ENCODE data around the gene TTLL11. TPM values are rescaled to one million over a fixed set of nuclear protein-coding genes. Genes with fewer than 3 reads are reported as not detected.

The TTLL11 gene
- total RNA-seq, 1 donor from 2014 or later: 10.9 TPM

DNA sequence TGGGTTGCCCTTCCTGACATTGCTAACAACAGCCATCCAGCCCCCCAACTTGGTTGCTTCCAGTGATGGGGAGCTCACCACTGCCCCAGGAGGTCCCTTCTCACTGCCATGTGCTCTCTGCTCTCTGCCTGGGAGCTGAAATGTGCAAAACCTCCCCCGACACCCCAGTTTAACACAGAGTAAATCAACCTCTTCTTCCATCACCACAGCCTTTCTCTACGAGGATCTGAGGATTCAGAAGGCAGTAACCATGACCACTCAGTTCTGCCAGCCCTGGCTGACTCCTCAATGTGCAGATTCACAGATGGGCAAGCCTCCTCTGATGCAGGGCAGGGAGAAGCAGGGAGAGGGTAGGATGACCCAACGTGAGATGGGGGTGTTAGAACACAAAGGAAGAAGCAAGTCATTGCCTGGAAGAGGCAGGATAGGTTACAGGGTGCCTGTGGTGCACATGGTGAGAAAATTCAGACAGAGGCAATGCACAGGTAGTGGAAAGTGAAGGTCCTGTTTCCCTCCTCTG, 256.7 kb downstream of the TTLL11 start:
- DNase-seq (ENCODE audit: low spot score): peak; percentile 6

DNA sequence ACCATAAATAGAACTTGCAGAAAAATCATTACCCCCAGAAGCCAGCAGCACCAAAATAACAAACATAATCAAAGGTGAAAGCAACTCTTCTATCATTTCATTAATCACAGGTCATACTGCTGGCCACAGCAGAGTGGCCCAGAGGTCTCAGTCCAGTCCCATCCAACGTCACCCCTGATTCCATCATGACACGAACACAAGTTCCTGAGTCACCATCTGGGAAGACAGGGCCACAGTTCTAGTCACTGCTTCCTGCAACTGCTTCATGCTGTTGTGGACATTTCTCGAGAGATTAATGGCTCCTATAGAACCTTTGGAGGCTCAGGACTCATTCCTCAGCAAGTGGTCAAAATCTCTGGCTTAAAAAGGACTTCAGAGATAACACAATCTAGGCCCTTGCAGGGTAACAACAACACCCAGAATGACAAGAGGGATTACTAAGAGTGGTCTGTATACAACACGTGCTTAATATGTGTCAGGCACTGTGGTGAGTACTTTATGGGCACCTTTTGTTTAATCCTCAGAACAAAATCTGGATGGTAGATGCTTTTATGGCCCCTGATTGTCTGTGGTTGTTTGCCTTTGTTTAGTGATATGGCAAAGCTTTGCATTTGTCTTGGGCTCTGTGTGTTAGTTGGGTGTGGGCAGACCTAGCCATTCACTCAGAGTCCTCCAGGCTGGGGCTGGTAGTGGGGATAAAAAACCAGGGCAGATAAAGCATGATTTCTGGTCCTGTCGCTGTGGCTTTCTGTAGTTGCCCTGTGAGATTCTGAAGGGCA, 257.3 kb downstream of the TTLL11 start:
- DNase-seq (ENCODE audit: low spot score): peak; percentile 9

DNA sequence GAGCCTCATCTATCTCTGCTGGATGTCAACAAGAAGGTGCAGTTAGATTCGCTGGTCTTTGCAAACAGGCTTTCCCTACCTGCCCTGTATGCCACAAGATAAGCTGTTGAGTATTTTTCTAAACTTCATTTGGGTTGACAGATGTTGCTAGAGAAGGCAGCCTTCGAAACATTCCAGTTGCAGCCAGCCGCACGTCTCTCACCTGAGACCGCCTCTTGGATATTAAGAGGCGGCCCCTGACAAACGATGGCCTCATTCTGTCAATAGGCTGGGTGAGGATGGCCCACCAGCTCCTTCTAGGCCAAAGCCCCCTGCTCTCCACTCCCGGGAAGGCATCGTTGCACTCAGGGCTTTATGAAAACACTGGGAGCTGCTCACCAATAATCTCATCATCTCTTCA, 260.0 kb downstream of the TTLL11 start:
- DNase-seq (ENCODE audit: low spot score): no peak

DNA sequence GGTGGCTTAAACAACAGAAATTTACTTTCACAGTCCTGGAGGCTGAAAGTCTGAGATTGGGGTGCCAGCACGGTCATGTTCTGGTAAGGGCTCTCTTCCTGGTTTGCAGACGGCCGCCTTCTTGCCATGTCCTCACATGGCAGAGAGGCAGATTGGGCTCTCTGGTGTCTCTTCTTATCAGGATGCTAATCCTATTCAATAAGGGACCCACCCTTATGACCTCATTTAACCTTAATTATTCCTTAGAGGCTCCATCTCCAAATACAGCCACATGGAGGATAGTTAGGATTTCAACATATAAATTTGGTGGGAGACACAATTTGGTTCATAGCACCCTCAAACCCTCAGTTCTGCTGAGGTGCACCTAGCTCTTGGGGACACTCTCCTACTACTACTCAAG, 261.2 kb downstream of the TTLL11 start:
- DNase-seq (ENCODE audit: low spot score): no peak

DNA sequence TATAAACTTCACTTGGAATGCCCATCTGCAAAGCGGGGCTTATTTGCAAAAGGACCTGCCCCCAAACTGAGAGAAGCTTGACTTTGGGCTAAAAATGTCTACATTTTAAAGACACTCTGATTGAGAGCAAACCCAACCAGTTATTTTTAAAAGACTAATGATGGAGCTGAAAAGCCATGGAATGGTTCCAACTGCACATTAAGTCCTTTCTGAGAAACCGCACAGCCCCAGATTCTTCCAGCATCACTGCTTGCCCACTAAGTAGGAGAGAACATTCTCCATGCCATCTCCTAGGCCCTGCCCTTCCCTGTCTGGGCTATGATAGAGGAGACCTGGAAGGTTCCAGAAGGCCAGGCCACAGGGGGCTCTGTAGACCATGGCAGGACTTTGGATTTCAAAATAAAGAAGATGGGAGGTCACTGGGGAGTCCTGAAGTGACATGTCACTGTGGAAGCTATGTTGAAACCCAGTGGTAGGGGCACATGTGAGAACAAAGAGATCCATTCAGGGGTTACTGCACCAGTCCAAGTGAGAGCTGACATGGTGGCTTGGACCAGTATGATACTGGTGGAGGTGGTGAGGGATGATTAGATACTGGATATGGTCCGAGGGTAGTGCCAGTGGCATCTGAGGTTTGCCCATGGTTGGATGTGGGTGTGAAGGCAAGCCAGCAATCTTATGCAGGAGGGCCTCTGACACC, 262.5 kb downstream of the TTLL11 start:
- DNase-seq (ENCODE audit: low spot score): no peak

DNA sequence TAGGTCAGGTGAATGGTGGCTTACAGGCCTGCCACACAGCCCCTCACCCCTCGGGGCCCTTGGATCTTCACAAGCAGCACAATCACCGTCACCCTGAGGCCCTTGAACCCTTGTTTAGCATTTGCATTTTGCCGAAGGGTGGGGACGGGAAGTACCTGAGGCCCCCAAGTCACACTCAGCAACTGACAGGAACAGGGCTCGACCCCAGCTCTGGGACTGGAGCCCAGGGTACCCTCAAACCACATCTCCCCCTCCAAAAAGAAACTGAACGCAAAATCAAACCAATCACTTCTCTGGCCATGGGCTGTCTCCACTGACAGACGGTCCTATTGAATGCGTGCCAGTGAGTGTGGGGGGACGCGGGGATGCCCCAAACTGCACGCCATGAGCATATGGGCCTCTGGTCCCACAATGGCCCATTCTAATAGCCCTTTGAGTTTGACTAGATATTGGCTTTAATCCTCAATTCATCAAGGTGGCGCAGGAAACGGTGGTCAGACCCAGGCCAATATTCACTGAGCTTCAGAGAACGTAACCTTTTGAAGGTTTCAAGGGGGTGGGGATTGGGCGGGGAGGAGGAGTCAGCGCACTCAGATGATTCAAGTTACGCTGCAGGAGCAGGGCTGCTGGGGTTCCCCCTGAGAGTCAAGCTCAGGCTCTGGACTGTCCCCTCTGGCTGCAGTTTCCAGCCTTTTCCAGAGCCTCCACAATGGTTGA, 265.7 kb downstream of the TTLL11 start:
- DNase-seq (ENCODE audit: low spot score): peak; percentile 36

DNA sequence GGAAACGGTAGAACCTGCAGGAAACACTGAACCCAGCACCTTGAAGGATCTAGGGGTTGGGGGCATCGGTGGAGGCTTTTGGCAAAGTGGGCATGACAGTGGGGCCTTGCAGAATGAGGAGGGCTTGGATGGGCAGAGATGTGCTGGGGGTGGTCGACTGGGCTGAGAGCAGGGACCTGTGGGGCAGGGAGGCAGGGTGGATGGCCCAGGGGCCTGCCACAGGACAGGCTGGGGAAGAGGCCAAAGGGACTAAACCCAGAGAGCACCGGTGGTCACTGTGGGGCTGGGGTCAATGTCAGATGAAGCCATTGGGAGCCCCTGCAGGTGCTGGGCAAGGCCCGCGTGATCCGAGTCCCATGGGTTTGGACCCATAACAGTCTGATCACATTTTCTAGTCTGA, 266.4 kb downstream of the TTLL11 start:
- DNase-seq (ENCODE audit: low spot score): peak; percentile 30

DNA sequence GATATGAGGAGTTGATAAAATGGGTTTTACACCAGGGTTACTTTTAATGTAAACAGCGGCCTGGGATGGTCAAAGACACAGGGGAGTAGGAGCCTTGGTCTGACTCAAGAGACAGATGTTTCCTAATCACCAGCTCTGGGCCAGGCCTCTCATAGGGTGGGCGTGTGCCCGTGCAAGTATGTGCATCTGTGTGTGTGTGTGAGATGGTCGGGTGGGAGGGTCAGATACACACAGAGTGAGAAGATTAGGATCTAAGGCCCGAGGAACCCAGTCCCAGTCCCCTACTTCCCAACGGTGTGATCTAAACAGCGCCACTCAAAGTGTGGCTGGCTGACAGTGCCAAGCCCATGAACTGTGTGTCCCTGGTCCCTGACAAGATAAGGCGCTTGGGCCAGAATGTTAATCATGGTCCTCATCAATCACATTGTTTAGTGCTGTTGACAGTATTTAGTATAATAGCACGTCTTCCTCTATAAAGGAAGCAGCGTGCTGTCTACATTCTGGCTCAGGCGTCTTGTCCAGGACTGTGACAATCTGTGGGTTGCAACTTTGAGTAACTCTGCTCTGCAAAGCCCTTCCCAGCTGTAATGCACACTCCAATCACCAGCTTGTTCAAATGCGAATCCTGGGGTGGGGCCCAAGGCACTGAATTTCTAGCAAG, 267.9 kb downstream of the TTLL11 start:
- peak; percentile 41 for DNase-seq (ENCODE audit: low spot score)

DNA sequence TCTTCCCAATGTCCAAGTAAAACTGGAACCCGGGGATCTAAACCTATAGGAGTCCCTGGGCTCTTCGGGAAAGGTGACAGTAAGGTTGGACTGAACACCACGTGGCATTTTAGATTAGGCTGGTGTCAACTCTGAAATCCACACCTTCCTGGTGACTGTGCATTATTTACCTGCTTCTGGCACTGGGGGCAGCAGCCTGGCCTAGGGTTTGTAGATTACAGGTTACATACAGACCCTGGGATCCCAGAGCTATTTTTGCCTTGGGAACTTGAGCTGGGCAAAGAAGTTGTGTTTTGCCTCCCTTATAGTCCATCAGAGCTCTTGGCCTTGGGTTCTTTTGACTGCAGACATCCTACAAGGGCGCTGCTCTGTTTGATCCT, 268.5 kb downstream of the TTLL11 start:
- no peak for DNase-seq (ENCODE audit: low spot score)

DNA sequence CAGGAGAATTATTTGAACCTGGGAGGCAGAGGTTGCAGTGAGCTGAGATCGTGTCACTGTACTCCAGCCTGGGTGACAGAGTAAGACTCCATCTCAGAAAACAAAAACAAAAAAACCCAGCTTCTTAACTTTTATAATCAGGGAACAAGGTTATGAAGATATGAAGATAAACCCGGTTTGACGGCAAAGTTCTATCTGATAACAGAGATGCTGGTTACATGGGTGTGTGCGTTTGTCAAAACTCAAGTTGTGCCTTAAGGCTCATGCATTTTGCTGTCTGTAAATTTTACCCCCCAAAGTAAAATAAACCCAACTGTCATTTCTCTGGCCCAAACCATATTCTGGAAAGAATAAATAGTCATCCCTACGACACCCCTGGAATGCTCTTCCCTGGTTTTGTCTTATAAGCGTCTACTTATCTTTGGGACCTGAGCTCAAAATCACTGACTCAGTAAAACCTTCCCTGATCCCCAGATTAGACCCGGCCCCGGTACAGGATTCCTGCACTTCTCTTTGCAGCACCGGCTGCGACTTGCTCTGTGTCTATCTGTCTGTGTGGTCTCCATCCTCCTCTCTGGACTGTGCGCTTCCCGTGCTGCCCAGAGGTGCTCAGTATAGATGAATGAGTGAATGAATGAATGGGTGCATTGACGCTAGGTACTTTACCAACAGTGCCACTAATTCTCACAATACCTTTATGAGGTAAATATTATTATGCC, 269.5 kb downstream of the TTLL11 start:
- DNase-seq (ENCODE audit: low spot score): peak; percentile 25

DNA sequence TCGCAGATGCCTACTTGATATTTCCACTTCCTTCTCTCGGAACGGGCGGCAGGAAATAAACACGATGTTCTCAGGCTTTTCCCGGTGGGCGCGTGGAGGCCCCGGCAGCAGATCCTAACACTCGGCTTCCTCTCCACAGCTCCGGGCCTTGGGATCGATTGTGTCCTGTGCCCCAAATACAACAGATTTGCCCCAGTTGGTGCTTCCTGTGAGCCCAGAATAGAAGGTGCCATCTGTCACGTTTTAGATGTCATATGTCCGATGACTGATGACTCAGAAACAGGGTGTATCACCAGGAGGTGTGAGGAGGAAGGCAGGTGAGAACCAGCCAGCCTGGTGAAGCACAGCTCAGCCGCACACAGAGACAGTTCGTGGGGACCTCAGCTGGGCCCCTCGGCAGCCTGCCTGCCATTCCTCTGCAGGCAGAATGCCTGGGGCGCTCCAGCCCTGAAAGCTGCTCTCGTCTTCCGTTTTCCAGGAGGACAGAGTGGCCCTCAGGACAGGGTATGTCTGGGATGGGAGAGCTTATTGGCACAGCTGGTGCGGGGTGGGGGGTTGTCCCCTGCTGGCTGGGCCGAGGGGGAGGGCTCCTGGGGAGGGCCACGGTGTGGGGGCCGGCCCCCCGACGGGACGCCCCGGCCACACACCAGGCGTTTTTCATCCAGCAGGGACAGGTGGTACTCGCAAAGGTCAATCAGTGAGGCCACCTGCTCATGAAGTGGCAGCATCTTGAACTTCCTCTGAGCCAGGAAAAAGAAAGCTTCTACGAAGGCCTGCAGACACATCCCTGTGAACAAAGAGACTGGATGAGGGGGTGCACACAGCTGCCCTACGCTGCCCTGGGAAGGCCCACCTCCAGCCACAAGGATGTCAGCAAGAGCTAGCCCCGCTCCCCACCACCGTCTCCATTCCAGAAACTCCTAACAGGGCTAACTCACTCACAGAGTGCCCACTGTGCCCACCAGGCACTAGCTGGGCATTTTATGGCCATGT, 270.7 kb downstream of the TTLL11 start:
- DNase-seq (ENCODE audit: low spot score): peak; percentile 38

DNA sequence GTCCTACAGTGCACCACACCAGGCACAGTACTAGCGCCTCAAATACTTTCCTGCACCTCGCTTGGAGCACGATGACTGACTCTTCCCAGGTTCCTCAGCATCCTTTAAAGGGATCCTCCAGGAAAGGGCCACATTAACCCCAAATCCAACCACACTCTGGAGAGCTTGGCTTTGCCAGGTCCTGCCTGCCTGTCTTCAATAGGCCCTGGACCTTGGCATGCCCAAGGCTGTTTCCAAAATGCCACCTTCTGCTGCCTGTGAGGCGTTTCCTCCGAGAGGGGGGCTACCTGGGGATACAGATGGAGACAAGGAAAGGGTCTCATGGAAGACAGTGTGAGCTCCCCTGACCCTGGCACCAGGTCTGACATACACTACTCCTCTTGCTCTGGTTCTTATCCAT, 271.8 kb downstream of the TTLL11 start:
- peak; percentile 34 for DNase-seq (ENCODE audit: low spot score)

DNA sequence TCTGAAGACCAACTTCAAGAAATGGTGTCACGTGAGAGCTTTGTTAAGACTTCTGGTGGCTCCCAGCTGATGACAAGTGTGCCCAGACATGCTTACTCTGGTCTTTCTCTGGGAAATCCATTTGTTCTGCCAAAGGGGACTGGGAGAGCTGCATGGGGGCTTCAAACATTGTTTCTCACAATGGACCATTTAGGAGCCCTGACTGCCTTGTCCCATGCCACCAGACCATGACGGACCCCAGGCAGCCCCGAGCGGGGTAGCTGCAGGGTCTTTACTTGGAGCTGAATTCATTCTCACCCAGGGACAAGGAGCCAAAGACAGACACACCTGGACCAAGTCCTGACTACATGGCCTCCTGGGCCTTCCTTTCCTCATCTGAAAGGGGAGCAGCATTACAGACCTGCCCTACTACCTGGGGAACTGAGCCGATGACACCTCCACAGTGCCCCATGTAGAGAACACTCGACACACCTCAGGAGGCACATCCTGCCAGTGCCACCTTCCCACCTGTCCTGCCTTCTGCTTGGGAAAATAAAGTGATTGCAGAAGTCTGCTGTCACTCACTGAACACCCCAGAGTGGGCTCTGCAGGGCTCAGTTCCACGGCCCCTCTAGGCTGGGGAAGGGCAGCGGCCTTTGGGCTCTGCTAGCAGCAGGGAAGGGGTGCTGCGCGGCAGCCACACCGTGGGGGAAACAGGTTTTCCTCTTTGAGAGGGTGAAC, 272.7 kb downstream of the TTLL11 start:
- peak; percentile 32 for DNase-seq (ENCODE audit: low spot score)

DNA sequence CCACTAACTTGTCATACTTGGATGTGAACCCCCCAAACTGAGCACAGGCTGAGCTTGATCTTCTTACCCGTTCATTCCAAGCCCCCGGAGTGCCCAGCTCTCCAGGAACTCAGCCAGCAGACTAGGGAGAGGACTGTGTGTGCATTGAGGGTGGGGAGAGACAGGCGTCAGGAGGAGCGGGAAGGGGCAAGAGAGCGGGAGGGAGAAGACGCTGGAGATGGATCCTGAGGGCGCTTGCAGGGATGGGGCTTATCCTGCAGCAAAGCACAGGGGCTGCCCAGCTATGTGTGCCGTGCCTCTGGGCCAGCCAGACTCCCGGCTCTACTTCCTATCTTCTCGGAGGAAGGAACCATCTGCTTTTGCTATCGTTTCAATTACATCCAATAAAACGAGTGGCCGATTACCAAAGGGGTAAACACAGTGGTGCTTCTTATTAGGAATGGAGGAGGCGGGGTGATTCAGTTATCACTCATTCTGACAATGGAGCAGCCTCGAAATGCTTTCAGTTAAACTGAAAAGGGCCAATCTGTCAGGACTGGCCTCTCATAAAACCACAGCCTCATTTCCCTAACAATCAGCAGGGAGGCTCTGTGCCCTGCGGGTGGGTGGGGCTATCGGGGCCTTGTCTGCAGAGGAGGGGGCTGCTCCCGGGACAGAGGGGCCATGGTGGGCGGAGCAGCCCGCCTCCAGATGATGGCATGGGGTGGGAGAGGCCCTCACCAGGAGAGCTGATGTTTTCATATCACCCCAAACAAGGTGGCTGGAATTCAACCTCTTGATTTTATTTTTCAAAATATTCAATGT, 273.5 kb downstream of the TTLL11 start:
- no peak for DNase-seq (ENCODE audit: low spot score)

DNA sequence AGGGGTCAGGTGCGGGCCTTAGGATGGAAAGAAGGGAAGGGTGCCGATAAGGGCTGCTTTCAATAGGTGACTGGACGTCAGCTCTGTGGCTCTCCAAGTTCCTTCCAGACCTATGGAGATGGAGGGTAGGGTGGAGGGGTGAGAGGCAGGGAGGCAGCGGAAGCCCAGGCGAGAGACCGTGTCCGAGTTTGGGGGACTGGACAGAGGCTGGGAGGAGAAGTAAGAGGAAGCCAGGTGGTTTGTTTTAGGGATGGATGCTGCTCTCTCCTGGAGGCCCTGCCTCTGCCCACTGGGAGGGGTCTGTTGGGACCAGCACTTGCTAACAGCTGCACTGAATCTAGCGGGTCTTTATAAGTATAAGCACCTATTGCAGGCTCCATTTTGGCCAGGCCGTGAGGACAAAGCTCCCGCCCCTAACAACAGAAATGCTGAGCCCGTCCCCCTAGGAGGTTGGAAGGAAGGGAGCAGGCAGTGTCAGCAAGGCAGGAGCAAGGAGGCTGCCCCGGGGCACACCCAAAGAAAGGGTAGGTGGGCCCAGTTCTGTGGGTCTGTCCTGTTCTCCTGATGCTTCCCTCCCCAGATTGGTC, 274.2 kb downstream of the TTLL11 start:
- DNase-seq (ENCODE audit: low spot score): no peak

DNA sequence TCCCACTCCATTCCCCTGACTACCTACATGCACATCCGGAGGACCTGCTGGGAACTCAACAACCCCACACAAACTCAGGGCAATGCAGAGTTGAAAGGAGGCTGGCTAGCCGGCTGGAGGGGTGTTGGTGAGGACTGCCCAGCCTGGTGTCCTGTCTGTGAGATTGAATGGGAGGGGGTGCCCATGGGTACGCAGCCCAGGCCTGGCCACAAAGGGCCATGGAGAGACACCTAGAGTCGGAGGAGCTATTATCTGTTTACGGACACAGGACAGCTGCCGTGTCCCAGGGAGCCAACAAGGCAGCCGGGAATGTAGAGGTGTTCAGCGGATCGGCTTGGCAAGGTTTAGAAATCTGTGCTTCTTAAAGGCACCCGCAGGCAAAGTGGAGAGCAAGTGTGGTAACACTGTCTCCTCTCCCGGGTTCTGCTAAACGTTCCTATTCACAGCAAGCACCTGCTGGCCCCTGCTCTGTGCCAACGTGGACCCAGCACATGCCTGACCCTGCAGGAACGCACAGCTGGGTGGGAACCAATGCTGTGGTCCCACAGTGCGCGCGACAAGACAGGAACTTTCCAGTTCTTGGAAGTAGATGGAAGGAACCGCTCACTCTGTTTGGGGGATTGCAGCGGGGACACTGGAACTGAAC, 275.0 kb downstream of the TTLL11 start:
- DNase-seq (ENCODE audit: low spot score): no peak

DNA sequence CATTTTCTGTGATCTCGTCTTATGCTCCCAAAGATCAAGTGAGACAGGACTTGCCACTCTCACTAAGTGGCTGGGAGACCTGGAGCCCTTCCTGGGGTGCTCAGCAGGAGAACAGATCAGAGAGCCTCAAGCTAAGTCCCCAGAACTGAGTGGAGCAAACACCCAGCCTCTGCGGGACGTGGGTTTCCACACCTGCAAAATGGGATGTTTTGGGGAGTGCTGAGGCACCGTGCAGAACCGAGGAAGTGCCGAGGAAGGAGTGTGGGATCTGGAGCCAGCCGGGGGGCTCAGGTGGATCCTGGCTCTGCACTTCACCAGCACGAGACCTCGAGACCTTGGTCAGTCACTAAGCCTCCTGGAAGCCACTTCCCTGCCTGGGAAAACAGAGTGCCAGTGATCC, 275.6 kb downstream of the TTLL11 start:
- no peak for DNase-seq (ENCODE audit: low spot score)
